HepG2 (cell line): ENCODE measurements around the gene ZNF783. TPM values are rescaled to one million over a fixed set of nuclear protein-coding genes. Genes with fewer than 3 reads are reported as not detected.

Experiments
- ATAC-seq: fragments of 200-7000 bp; cut with Tn5 transposase; 3 replicates; pipeline ENCODE4 v1.9.1; 2020; ENCODE audit warnings: mild to moderate bottlenecking, moderate library complexity
- BruUV-seq: library from RNA; stranded (reverse); fragments of 400-500 nt; replicated peaks from 2 replicates; lab custom pipeline; 2021; lab: Mats Ljungman, UMichigan
- CTCF ChIA-PET: fragments of 300-600 bp; formaldehyde crosslinking; extraction: SDS; loops from one replicate; lab custom pipeline; 2021; ENCODE audit warnings: low total read pairs, inconsistent platforms, low intra/inter-chr PET ratio; lab: Yijun Ruan, JAX
- POLR2A ChIA-PET: fragments of 350-600 bp; sonication (Branson Sonifier 250); formaldehyde crosslinking; loops from one replicate; lab custom pipeline; 2020; ENCODE audit warnings: antibody characterized with exemption, inconsistent platforms; lab: Yijun Ruan, JAX
- DNase-seq: peaks from one replicate; pipeline ENCODE4 v3.0.0-alpha.2; 2015; ENCODE audit warnings: low spot score
- FAIRE-seq: peaks from 3 replicates; lab custom pipeline; 2011; peaks lifted over from hg19 to GRCh38; lab: Jason Lieb, UNC
- H2AFZ ChIP-seq: one replicate; pipeline ENCODE4 v1.6.1; 2011; ENCODE audit warnings: low read length, inconsistent platforms
- H3K27ac ChIP-seq: fragments of 300-600 bp; 3 replicates; pipeline ENCODE4 v1.8.0; 2011; ENCODE audit warnings: mixed run types, mild to moderate bottlenecking, mixed read lengths, low read length, inconsistent platforms; ENCODE audit not compliant: insufficient read depth; ENCODE audit errors: extremely low read length
- H3K27me3 ChIP-seq, 2 experiments: fragments of 200-600 bp in 1 of 2; 2 replicates in 1 of 2; 3 replicates in 1 of 2; pipeline versions ENCODE4 v1.6.0 to v1.8.0; 2011; ENCODE audit warnings: low read length in 2 of 2, mild to moderate bottlenecking in 2 of 2, moderate library complexity in 2 of 2, inconsistent platforms in 1 of 2; ENCODE audit not compliant: insufficient read depth in 2 of 2, control insufficient read depth in 1 of 2
- H3K36me3 ChIP-seq, 2 experiments: fragments of 200-600 bp in 1 of 2; replicated peaks in 1 of 2; 2 replicates in 1 of 2; 3 replicates in 1 of 2; pipeline versions ENCODE4 v1.5.1 to v1.8.0; 2011; ENCODE audit warnings: low read length in 2 of 2, inconsistent platforms in 1 of 2; ENCODE audit not compliant: insufficient read depth in 2 of 2, control insufficient read depth in 1 of 2
- H3K4me1 ChIP-seq: 2 replicates; pipeline ENCODE4 v1.5.1; 2012; ENCODE audit warnings: low read length, inconsistent platforms; ENCODE audit not compliant: insufficient read depth
- H3K4me2 ChIP-seq: 2 replicates; pipeline ENCODE4 v1.6.0; 2011; ENCODE audit warnings: low read depth, low read length, inconsistent platforms
- H3K4me3 ChIP-seq, 3 experiments: fragments of 200-600 bp in 1 of 3; sonication (generic), shearing (Covaris generic) in 1 of 3; replicated peaks in 1 of 3; 2 replicates each; pipeline ENCODE4 v1.5.1; 2011 to 2016; ENCODE audit warnings: low read length in 3 of 3, inconsistent platforms in 2 of 3, low read depth in 2 of 3, mild to moderate bottlenecking in 2 of 3, control low read depth in 1 of 3, mixed read lengths in 1 of 3; ENCODE audit not compliant: insufficient read depth in 1 of 3
- H3K79me2 ChIP-seq: one replicate; pipeline ENCODE4 v1.6.1; 2011; ENCODE audit warnings: low read length, inconsistent platforms; ENCODE audit not compliant: insufficient read depth
- H3K9ac ChIP-seq: 2 replicates; pipeline ENCODE4 v1.6.0; 2011; ENCODE audit warnings: mild to moderate bottlenecking, low read depth, low read length, inconsistent platforms; ENCODE audit not compliant: insufficient read depth
- H3K9me3 ChIP-seq: 2 replicates; pipeline ENCODE4 v1.5.1; 2012; ENCODE audit warnings: mild to moderate bottlenecking, low read length
- H4K20me1 ChIP-seq: 2 replicates; pipeline ENCODE4 v1.6.0; 2011; ENCODE audit warnings: inconsistent platforms, mild to moderate bottlenecking, low read length, moderate library complexity; ENCODE audit not compliant: insufficient read depth
- ATRX ChIP-seq: sonication (generic); formaldehyde crosslinking; IDR thresholded peaks from 2 replicates; pipeline ENCODE4 v1.4.0; 2020; ENCODE audit warnings: missing genetic modification reagents, borderline replicate concordance
- HMG20B ChIP-seq: conservative IDR thresholded peaks from 2 replicates; pipeline ENCODE4 v1.6.1; 2016; ENCODE audit warnings: missing genetic modification reagents, missing compliant biosample characterization
- MBNL3 ChIP-seq: fragments of 250-450 bp; sonication (Bioruptor Pico); conservative IDR thresholded peaks from 2 replicates; pipeline ENCODE4 v1.8.0; 2022; ENCODE audit warnings: mild to moderate bottlenecking, inconsistent platforms
- NFRKB ChIP-seq: fragments of 450-650 bp; IDR thresholded peaks from 2 replicates; pipeline ENCODE4 v1.6.1; 2017
- PAF1 ChIP-seq: IDR thresholded peaks from 2 replicates; pipeline ENCODE4 v1.6.1; 2016; ENCODE audit warnings: missing genetic modification reagents, missing compliant biosample characterization
- POGZ ChIP-seq: sonication (generic); formaldehyde crosslinking; IDR thresholded peaks from 2 replicates; pipeline ENCODE4 v1.4.0; 2020; ENCODE audit warnings: mild to moderate bottlenecking, missing genetic modification reagents
- RELA ChIP-seq: sonication (generic); formaldehyde crosslinking; IDR thresholded peaks from 2 replicates; pipeline ENCODE4 v1.4.0; 2020; ENCODE audit warnings: missing genetic modification reagents
- STAT5B ChIP-seq: sonication (generic); formaldehyde crosslinking; IDR thresholded peaks from 2 replicates; pipeline ENCODE4 v1.4.0; 2020; ENCODE audit warnings: missing genetic modification reagents
- TBP ChIP-seq: sonication (generic); formaldehyde crosslinking; IDR thresholded peaks from 2 replicates; pipeline ENCODE4 v1.5.0; 2020; ENCODE audit warnings: missing genetic modification reagents
- ZNF136 ChIP-seq: sonication (generic); formaldehyde crosslinking; IDR thresholded peaks from 2 replicates; pipeline ENCODE4 v1.8.1; 2022; ENCODE audit warnings: low read depth, mild to moderate bottlenecking, moderate library complexity, missing genetic modification reagents
- ZNF572 ChIP-seq: sonication (generic); formaldehyde crosslinking; IDR thresholded peaks from 2 replicates; pipeline ENCODE4 v1.5.1; 2020; ENCODE audit warnings: mild to moderate bottlenecking, missing genetic modification reagents
- WGBS: methylation state at CpG from one replicate; pipeline ENCODE4 v1.1.6; 2017; ENCODE audit warnings: low lambda C conversion rate; 5-methylcytosine and 5-hydroxymethylcytosine counted together
- in situ Hi-C: cut with HindIII; loops from 2 replicates; pipeline ENCODE4 v1.10.0; 2017; ENCODE audit warnings: low pct_unique_long_range_greater_than_20kb; ENCODE audit not compliant: extremely low pct_ligation_motif_present
- intact Hi-C: fragments of 100-400 bp; cut with micrococcal nuclease; formaldehyde crosslinking; loops from one replicate; pipeline ENCODE4 v1.10.0; 2022; ENCODE audit not compliant: unreplicated experiment
- polyA plus RNA-seq, 8 experiments: library from polyadenylated mRNA; depleted of rRNA in 3 of 8; stranded (reverse) in 7 of 8; unstranded in 1 of 8; fragments of >200 nt; fragmentation: Illumina TruSeq in 4 of 8; extraction: Trizol in 4 of 8; gene quantifications; 2 replicates each; pipeline versions ENCODE4 v1.2.1 to v1.2.3, GENCODE V29; 2011 to 2016; ENCODE audit warnings: low read depth in 4 of 8, missing spikeins in 1 of 8, mixed read lengths in 1 of 8; ENCODE audit not compliant: insufficient read depth in 1 of 8
- total RNA-seq, 5 experiments: library from RNA; depleted of rRNA; stranded (reverse); fragments of >200 nt; fragmentation: Illumina TruSeq; extraction: Trizol; gene quantifications; 2 replicates each; pipeline ENCODE4 v1.2.3, GENCODE V29; 2016; ENCODE audit warnings: low read depth in 1 of 5
- TF ChIP-seq, protein P1 (sequence below): IDR thresholded peaks from 2 replicates; pipeline ENCODE4 v1.6.1; 2018; ENCODE audit warnings: missing genetic modification reagents, mild to moderate bottlenecking, missing compliant biosample characterization
- TF ChIP-seq, protein P2 (sequence below): sonication (generic); formaldehyde crosslinking; IDR thresholded peaks from 2 replicates; pipeline ENCODE4 v1.9.0; 2022; ENCODE audit warnings: missing genetic modification reagents, mild to moderate bottlenecking, borderline replicate concordance

Gene ZNF783
- total and polyA plus RNA-seq, 2 of the 13 experiments (the other 11 are each of a cell fraction or from before 2014, with no cell fraction given): 4.1 to 5.2 TPM

DNA sequence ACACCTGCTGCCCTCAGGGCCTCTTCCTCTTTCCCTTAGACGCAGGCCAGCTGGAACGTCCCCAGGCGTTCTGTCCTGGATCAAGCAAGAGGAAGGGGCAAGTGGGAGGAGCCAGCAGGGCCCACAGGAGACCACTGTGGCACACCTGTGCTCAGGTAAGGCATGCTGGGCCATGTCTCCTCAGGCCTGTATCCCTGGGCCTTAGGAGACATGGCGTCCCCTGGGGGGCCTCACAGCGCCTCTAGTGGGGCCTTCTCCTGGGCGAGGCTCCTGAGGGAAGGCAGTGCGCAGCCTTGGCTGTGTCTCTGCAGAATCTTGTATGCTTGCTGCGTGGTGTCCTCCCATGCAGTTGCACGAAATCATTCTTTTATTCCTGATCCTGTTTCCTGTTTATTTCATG lies 31.3 kb downstream of the ZNF783 start:
- ATAC-seq: no peak
- Histone ChIP-seq H3K9ac (no peak overlapping the region), H3K9me3 (no peaks in the 10 kb centered on the region), H3K4me2 (no peak overlapping the region), H3K4me3 (no peak overlapping the region), H4K20me1 (no peaks in the 10 kb centered on the region), H2AFZ (no peak overlapping the region), H3K27me3 (no peaks in the 10 kb centered on the region), H3K36me3 (peaks cover 0 to 2% of the 10 kb centered on the region in 2 experiments; a peak in 2 of 5 replicates), H3K27ac (no peak overlapping the region), H3K79me2 (no peaks in the 10 kb centered on the region), H3K4me1 (no peaks in the 10 kb centered on the region)
- 99% methylated on average over 6 of the region's 9 CpGs for WGBS
- ChIA-PET POLR2A (no interaction called here), CTCF (no interaction called here)
- DNase-seq: no peak
- no TSS peak for BruUV-seq
- no peak for FAIRE-seq
- in situ Hi-C loops: no loop called here
- intact Hi-C loops: no loop called here
- TF ChIP-seq ATRX (CRISPR knock-in tag): no peak
- TF ChIP-seq, all 625 proteins: peak for 0

DNA sequence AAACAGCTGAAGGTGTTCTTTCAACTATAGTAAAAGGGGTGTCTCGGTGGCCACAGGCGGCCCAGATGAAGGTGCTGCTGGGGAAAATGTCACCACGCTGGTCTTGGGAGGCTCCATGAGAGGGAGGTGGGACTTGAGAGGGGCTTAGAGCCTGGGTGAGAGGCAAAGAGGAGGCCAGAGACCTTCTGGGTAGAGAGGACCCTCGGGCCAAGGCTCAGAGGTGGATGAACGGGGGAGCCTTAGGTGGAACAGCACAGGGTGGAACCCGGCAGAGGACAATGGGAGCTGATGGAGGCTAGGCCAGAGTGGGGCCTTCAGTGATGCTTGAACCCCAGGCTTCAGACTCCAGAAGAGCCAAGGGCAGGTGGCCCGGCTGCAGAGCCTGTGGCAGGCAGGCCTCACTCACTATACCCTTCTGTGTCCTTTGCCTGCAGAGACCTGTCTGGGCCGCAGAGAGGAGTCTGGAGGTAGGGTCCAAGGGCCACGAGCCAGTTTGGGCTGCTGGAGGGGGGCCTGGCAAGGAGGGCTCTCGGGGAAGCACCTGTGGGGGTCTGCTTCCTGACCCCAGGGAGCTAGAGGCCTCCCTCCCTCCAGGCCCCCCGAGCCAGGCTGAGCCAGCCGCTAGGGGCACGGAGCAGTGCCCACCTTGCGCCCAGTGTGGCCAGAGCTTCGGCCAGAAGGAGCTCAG lies 32.1 kb downstream of the ZNF783 start:
- H3K79me2 ChIP-seq: no peaks in the 10 kb centered on the region
- no peak for TF ChIP-seq MBNL3 (CRISPR knock-in tag)
- TF ChIP-seq TBP (CRISPR knock-in tag): no peak
- TF ChIP-seq RELA (CRISPR knock-in tag): no peak
- no peak for TF ChIP-seq PAF1 (CRISPR knock-in tag)
- TF ChIP-seq POGZ (CRISPR knock-in tag): no peak
- TF ChIP-seq STAT5B: no peak
- no peak for TF ChIP-seq ZNF136 (CRISPR knock-in tag)
- TF ChIP-seq HMG20B (CRISPR knock-in tag): no peak
- TF ChIP-seq NFRKB: no peak
- no peak for TF ChIP-seq ZNF572 (CRISPR knock-in tag)
- TF ChIP-seq, protein P1, sequence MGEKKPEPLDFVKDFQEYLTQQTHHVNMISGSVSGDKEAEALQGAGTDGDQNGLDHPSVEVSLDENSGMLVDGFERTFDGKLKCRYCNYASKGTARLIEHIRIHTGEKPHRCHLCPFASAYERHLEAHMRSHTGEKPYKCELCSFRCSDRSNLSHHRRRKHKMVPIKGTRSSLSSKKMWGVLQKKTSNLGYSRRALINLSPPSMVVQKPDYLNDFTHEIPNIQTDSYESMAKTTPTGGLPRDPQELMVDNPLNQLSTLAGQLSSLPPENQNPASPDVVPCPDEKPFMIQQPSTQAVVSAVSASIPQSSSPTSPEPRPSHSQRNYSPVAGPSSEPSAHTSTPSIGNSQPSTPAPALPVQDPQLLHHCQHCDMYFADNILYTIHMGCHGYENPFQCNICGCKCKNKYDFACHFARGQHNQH (CRISPR knock-in tag): no peak
- TF ChIP-seq, protein P2, sequence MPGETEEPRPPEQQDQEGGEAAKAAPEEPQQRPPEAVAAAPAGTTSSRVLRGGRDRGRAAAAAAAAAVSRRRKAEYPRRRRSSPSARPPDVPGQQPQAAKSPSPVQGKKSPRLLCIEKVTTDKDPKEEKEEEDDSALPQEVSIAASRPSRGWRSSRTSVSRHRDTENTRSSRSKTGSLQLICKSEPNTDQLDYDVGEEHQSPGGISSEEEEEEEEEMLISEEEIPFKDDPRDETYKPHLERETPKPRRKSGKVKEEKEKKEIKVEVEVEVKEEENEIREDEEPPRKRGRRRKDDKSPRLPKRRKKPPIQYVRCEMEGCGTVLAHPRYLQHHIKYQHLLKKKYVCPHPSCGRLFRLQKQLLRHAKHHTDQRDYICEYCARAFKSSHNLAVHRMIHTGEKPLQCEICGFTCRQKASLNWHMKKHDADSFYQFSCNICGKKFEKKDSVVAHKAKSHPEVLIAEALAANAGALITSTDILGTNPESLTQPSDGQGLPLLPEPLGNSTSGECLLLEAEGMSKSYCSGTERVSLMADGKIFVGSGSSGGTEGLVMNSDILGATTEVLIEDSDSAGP (CRISPR knock-in tag): no peak
- H3K27ac ChIP-seq: no peak overlapping the region
- H4K20me1 ChIP-seq: no peaks in the 10 kb centered on the region
- H3K36me3 ChIP-seq: peaks cover 0 to 2% of the 10 kb centered on the region in 2 experiments; a peak in 2 of 5 replicates
- DNase-seq (no peak), ATAC-seq (no peak), FAIRE-seq (no peak)
- H3K27me3 ChIP-seq: no peaks in the 10 kb centered on the region
- no peaks in the 10 kb centered on the region for H3K4me1 ChIP-seq
- H3K4me3 ChIP-seq: no peak overlapping the region
- 94% methylated on average over 6 of the region's 15 CpGs for WGBS
- H2AFZ ChIP-seq: no peak overlapping the region
- ChIA-PET POLR2A (no interaction called here), CTCF (no interaction called here)
- no peak overlapping the region for H3K9ac ChIP-seq
- no peak overlapping the region for H3K4me2 ChIP-seq
- H3K9me3 ChIP-seq: no peaks in the 10 kb centered on the region
- in situ Hi-C loops (no loop called here), intact Hi-C loops (no loop called here)
- BruUV-seq: no TSS peak
